Endothelial cell of umbilical vein (primary cell): ENCODE measurements around the gene MYORG. TPM values are rescaled to one million over a fixed set of nuclear protein-coding genes. Genes with fewer than 3 reads are reported as not detected.
"Not testable (repeated sequence)": the region's sequence is repeated elsewhere in the genome, so short reads cannot be mapped to it uniquely, and the experiment has no call there.

ENCODE experiments used
- BruUV-seq: library from RNA; stranded (reverse); fragments of 400-500 nt; replicated peaks from 2 replicates; lab custom pipeline; 2021; lab: Mats Ljungman, UMichigan
- CTCF ChIA-PET: fragments of 300-600, 350-600 bp; sonication (Branson Sonifier 250); formaldehyde crosslinking; loops from one replicate; lab custom pipeline; 2021; ENCODE audit warnings: antibody characterized with exemption, inconsistent platforms; lab: Charles Lee
- POLR2A ChIA-PET: fragments of 300-600, 350-600 bp; sonication (Branson Sonifier 250); formaldehyde crosslinking; loops from one replicate; lab custom pipeline; 2021; ENCODE audit warnings: antibody characterized with exemption, inconsistent platforms; lab: Charles Lee
- DNase-seq: peaks from one replicate; pipeline ENCODE4 v3.0.0-alpha.2; 2011; ENCODE audit warnings: low read depth, low spot score
- FAIRE-seq: peaks from 2 replicates; lab custom pipeline; 2011; peaks lifted over from hg19 to GRCh38; lab: Jason Lieb, UNC
- H2AFZ ChIP-seq: 2 replicates; pipeline ENCODE4 v1.6.0; 2012; ENCODE audit warnings: low read depth, low read length, control low read depth, inconsistent platforms
- H3K27ac ChIP-seq: 2 replicates; pipeline ENCODE4 v1.5.1; 2011; ENCODE audit warnings: low read depth, mild to moderate bottlenecking, control low read depth, low read length, moderate library complexity; ENCODE audit not compliant: insufficient read depth
- H3K27me3 ChIP-seq, 2 experiments: 2 replicates each; pipeline versions ENCODE4 v1.6.0 to v1.6.1; 2011; ENCODE audit warnings: low read length in 2 of 2, mixed read lengths in 1 of 2; ENCODE audit not compliant: control insufficient read depth in 2 of 2, insufficient read depth in 2 of 2
- H3K36me3 ChIP-seq, 2 experiments: 2 replicates in 1 of 2; 3 replicates in 1 of 2; pipeline ENCODE4 v1.5.1; 2011; ENCODE audit warnings: low read length in 2 of 2, mild to moderate bottlenecking in 1 of 2, moderate library complexity in 1 of 2; ENCODE audit not compliant: control insufficient read depth in 2 of 2, insufficient read depth in 2 of 2; ENCODE audit errors: extremely low read depth in 1 of 2
- H3K4me1 ChIP-seq: 3 replicates; pipeline ENCODE4 v1.5.1; 2011; ENCODE audit warnings: mild to moderate bottlenecking, low read length; ENCODE audit not compliant: control insufficient read depth, insufficient read depth; ENCODE audit errors: extremely low read depth
- H3K4me2 ChIP-seq: 2 replicates; pipeline ENCODE4 v1.6.1; 2011; ENCODE audit warnings: low read length, control low read depth, mixed read lengths; ENCODE audit not compliant: insufficient read depth
- H3K4me3 ChIP-seq, 3 experiments: fragments of 200-600 bp in 1 of 3; sonication (generic), shearing (Covaris generic) in 1 of 3; replicated peaks in 1 of 3; 2 replicates each; pipeline ENCODE4 v1.5.1; 2011 to 2016; ENCODE audit warnings: control low read depth in 3 of 3, low read length in 3 of 3, mild to moderate bottlenecking in 2 of 3, inconsistent platforms in 1 of 3, low read depth in 1 of 3, moderate library complexity in 1 of 3; ENCODE audit not compliant: insufficient read depth in 1 of 3
- H3K79me2 ChIP-seq: 2 replicates; pipeline ENCODE4 v1.6.0; 2012; ENCODE audit warnings: low read length, inconsistent platforms; ENCODE audit not compliant: control insufficient read depth, insufficient read depth
- H3K9ac ChIP-seq: replicated peaks from 2 replicates; pipeline ENCODE3; 2011; ENCODE audit warnings: low read length, control low read depth; ENCODE audit not compliant: insufficient read depth; ENCODE audit errors: extremely low read depth
- H3K9me1 ChIP-seq: replicated peaks from 3 replicates; pipeline ENCODE4 v1.6.0; 2011; ENCODE audit warnings: mild to moderate bottlenecking, low read length; ENCODE audit not compliant: control insufficient read depth, insufficient read depth; ENCODE audit errors: extremely low read depth
- H3K9me3 ChIP-seq: replicated peaks from 2 replicates; pipeline ENCODE4 v1.5.1; 2012; ENCODE audit warnings: low read length, inconsistent platforms; ENCODE audit not compliant: control insufficient read depth, insufficient read depth
- H4K20me1 ChIP-seq: replicated peaks from 2 replicates; pipeline ENCODE3; 2011; ENCODE audit warnings: mild to moderate bottlenecking, low read length; ENCODE audit not compliant: control insufficient read depth, insufficient read depth; ENCODE audit errors: extremely low read depth
- EZH2 ChIP-seq: IDR thresholded peaks from 2 replicates; pipeline ENCODE4 v1.6.1; 2012; ENCODE audit warnings: borderline replicate concordance, low read depth, mild to moderate bottlenecking, moderate library complexity, low read length, inconsistent platforms; ENCODE audit not compliant: severe bottlenecking
- FOS ChIP-seq: IDR thresholded peaks from 2 replicates; pipeline ENCODE4 v1.6.1; 2011; ENCODE audit warnings: mild to moderate bottlenecking, low read length, moderate library complexity, borderline replicate concordance; ENCODE audit not compliant: insufficient read depth
- GATA2 ChIP-seq: IDR thresholded peaks from 2 replicates; pipeline ENCODE4 v1.7.0; 2011; ENCODE audit warnings: low read depth, mild to moderate bottlenecking, moderate library complexity, mixed read lengths, low read length; ENCODE audit not compliant: insufficient read length, insufficient read depth
- JUN ChIP-seq: IDR thresholded peaks from 2 replicates; pipeline ENCODE4 v1.6.1; 2011; ENCODE audit warnings: borderline replicate concordance, low read depth; ENCODE audit not compliant: insufficient read length, insufficient read depth
- MAX ChIP-seq: IDR thresholded peaks from 2 replicates; pipeline ENCODE4 v1.6.1; 2011; ENCODE audit not compliant: insufficient read depth, insufficient read length
- MYC ChIP-seq: IDR thresholded peaks from one replicate; pipeline ENCODE4 v1.6.1; 2011; ENCODE audit warnings: mild to moderate bottlenecking, low read depth, low read length
- POLR2A ChIP-seq: IDR thresholded peaks from 2 replicates; pipeline ENCODE4 v1.6.1; 2012; ENCODE audit warnings: low read depth, mild to moderate bottlenecking, control low read depth, low read length
- dilution Hi-C: fragments of 300-500 bp; cut with MboI; formaldehyde crosslinking; loops from one replicate; pipeline ENCODE4 v1.15.0; 2019; ENCODE audit warnings: low sequenced_read_pairs; ENCODE audit not compliant: extremely low pct_ligation_motif_present
- intact Hi-C: fragments of 100-400 bp; cut with micrococcal nuclease; formaldehyde crosslinking; loops from one replicate; pipeline ENCODE4 v1.10.0; 2022
- polyA plus RNA-seq, 4 experiments: library from polyadenylated mRNA; depleted of rRNA in 3 of 4; stranded (reverse) in 3 of 4; unstranded in 1 of 4; fragments of >200 nt; gene quantifications; 2 replicates each; pipeline versions ENCODE4 v1.2.1 to v1.2.3, GENCODE V29; 2011 to 2012; ENCODE audit warnings: missing spikeins in 1 of 4
- total RNA-seq: library from RNA; stranded (reverse); gene quantifications from 2 replicates; pipeline ENCODE4 v1.2.3, GENCODE V29; 2021

MYORG gene
- total and polyA plus RNA-seq, 2 donors (not counting 3 experiments of a cell fraction or from before 2014, with no cell fraction given): 2.8 to 7.0 TPM

GRCh38 chr9:34370335-34370969 lies 6.2 kb downstream of the MYORG start:
- H3K4me2 ChIP-seq: no peak overlapping the region

GRCh38 chr9:34369636-34370035 lies 7.1 kb downstream of the MYORG start:
- no peak overlapping the region for H3K4me2 ChIP-seq
- ChIA-PET POLR2A (no interaction called here), CTCF (no interaction called here)
- FAIRE-seq (no peak), DNase-seq (no peak)
- intact Hi-C loops (no loop called here), dilution Hi-C loops (no loop called here)
- no peaks in the 10 kb centered on the region for H3K9me1 ChIP-seq
- H3K4me1 ChIP-seq: no peaks in the 10 kb centered on the region
- H2AFZ ChIP-seq: no peak overlapping the region
- no peaks in the 10 kb centered on the region for H3K9me3 ChIP-seq
- no peak overlapping the region for H3K4me3 ChIP-seq
- H3K79me2 ChIP-seq: no peaks in the 10 kb centered on the region
- H3K36me3 ChIP-seq: no peaks in the 10 kb centered on the region
- H3K27ac ChIP-seq: no peak overlapping the region
- no TSS peak for BruUV-seq
- no peaks in the 10 kb centered on the region for H4K20me1 ChIP-seq
- no peak overlapping the region for H3K9ac ChIP-seq
- H3K27me3 ChIP-seq: no peaks in the 10 kb centered on the region
- TF ChIP-seq EZH2 (no peak), JUN (no peak)

More at GRCh38 chr9:34370335-34370969, 6.2 kb downstream of the MYORG start:
- Histone ChIP-seq H3K36me3 (no peaks in the 10 kb centered on the region), H3K9me1 (no peaks in the 10 kb centered on the region), H3K79me2 (no peaks in the 10 kb centered on the region), H2AFZ (no peak overlapping the region), H3K9ac (no peak overlapping the region), H3K27me3 (no peaks in the 10 kb centered on the region), H3K9me3 (no peaks in the 10 kb centered on the region), H4K20me1 (no peaks in the 10 kb centered on the region), H3K27ac (no peak overlapping the region), H3K4me3 (no peak overlapping the region), H3K4me1 (no peaks in the 10 kb centered on the region)
- no TSS peak for BruUV-seq
- DNase-seq (no peak), FAIRE-seq (no peak)
- dilution Hi-C loops: no loop called here
- POLR2A ChIA-PET: no interaction called here
- intact Hi-C loops: no loop called here
- CTCF ChIA-PET: interaction anchor here (1.0 kb wide), 1 partner anchor 9 kb away, joined by 6 read pairs; no protein-coding TSS in a partner anchor
- no peak for TF ChIP-seq GATA2
- no peak for TF ChIP-seq MYC
- no peak for TF ChIP-seq EZH2
- no peak for TF ChIP-seq POLR2A
- no peak for TF ChIP-seq MAX
- TF ChIP-seq FOS: no peak

- H3K9me1 ChIP-seq, H3K9ac ChIP-seq, H3K79me2 ChIP-seq, FAIRE-seq, CTCF ChIA-PET, H3K4me3 ChIP-seq, H3K9me3 ChIP-seq, DNase-seq, H3K27ac ChIP-seq, H3K4me1 ChIP-seq, H3K4me2 ChIP-seq, H4K20me1 ChIP-seq, dilution Hi-C loops, H3K27me3 ChIP-seq, BruUV-seq, POLR2A ChIA-PET, H3K36me3 ChIP-seq, H2AFZ ChIP-seq, intact Hi-C loops: not testable (repeated sequence)
These were observed 7.9 kb downstream of the MYORG start for GRCh38 chr9:34368796-34369195.
